ENCODE data around the gene PFKFB3.

DNA sequence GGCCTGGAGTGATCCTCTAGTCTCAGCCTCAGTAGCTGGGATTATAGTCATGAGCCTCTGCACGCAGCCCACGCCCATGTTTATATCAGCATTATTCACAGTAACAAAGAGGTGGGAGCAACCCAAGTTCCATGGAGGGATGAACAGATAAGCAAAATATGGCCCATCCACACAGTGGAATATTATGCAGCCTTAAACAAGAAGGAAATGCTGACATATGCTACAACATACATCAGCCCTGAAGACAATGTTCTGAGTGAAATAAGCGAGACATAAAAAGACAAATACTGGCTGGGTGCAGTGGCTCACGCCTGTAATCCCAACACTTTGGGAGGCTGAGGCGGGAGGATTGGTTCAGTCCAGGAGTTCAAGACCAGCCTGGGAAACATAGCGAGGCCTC is 21.5 kb upstream of the PFKFB3 start:
- TF ChIP-seq, protein P1, sequence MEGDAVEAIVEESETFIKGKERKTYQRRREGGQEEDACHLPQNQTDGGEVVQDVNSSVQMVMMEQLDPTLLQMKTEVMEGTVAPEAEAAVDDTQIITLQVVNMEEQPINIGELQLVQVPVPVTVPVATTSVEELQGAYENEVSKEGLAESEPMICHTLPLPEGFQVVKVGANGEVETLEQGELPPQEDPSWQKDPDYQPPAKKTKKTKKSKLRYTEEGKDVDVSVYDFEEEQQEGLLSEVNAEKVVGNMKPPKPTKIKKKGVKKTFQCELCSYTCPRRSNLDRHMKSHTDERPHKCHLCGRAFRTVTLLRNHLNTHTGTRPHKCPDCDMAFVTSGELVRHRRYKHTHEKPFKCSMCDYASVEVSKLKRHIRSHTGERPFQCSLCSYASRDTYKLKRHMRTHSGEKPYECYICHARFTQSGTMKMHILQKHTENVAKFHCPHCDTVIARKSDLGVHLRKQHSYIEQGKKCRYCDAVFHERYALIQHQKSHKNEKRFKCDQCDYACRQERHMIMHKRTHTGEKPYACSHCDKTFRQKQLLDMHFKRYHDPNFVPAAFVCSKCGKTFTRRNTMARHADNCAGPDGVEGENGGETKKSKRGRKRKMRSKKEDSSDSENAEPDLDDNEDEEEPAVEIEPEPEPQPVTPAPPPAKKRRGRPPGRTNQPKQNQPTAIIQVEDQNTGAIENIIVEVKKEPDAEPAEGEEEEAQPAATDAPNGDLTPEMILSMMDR (IDR thresholded peaks at IDR 0.05; ENCODE audit: low read length), result no peak
- no peak for TF ChIP-seq EZH2 (IDR thresholded peaks at IDR 0.05; ENCODE audit: borderline replicate concordance, low read length)
